A673 (cell line): ENCODE results near the gene TAPBPL. TPM values are rescaled to one million over a fixed set of nuclear protein-coding genes. Genes with fewer than 3 reads are reported as not detected.

ENCODE experiments used
- BruUV-seq: library from RNA; stranded (reverse); fragments of 400-500 nt; replicated peaks from 2 replicates; lab custom pipeline; 2021; lab: Mats Ljungman, UMichigan
- CTCF ChIA-PET: fragments of 300-600 bp; sonication (Branson Sonifier 250); formaldehyde crosslinking; loops from one replicate; lab custom pipeline; 2022; ENCODE audit warnings: antibody characterized with exemption; lab: Charles Lee
- POLR2A ChIA-PET: fragments of 300-600 bp; sonication (Branson Sonifier 250); formaldehyde crosslinking; loops from one replicate; lab custom pipeline; 2022; ENCODE audit warnings: antibody characterized with exemption; ENCODE audit not compliant: low non-redundant PET; lab: Charles Lee
- DNase-seq: peaks from one replicate; pipeline ENCODE4 v3.0.0-alpha.2; 2015; ENCODE audit warnings: low spot score
- H3K27ac ChIP-seq: fragments of 200-600 bp; sonication (generic); 2 replicates; pipeline ENCODE4 v1.5.1; 2016; ENCODE audit warnings: mixed run types, low read depth, mild to moderate bottlenecking, mixed read lengths, antibody characterized with exemption, low read length; ENCODE audit not compliant: poor library complexity, severe bottlenecking
- H3K27me3 ChIP-seq: fragments of 200-600 bp; sonication (generic); replicated peaks from 2 replicates; pipeline ENCODE4 v1.6.1; 2017; ENCODE audit warnings: mixed run types, low read depth, mild to moderate bottlenecking, mixed read lengths, antibody characterized with exemption, low read length; ENCODE audit not compliant: insufficient read depth, poor library complexity
- H3K36me3 ChIP-seq: fragments of 200-600 bp; sonication (generic); 2 replicates; pipeline ENCODE4 v1.6.1; 2016; ENCODE audit warnings: mixed run types, mild to moderate bottlenecking, mixed read lengths, antibody characterized with exemption, low read length; ENCODE audit not compliant: insufficient read depth, poor library complexity, severe bottlenecking
- H3K4me1 ChIP-seq: fragments of 200-600 bp; sonication (generic); 2 replicates; pipeline ENCODE4 v1.6.1; 2017; ENCODE audit warnings: mixed run types, mild to moderate bottlenecking, mixed read lengths, antibody characterized with exemption, low read length; ENCODE audit not compliant: insufficient read depth, poor library complexity, severe bottlenecking
- H3K4me3 ChIP-seq: fragments of 200-600 bp; sonication (generic); 2 replicates; pipeline ENCODE4 v1.5.1; 2016; ENCODE audit warnings: low read depth, mixed run types, mild to moderate bottlenecking, mixed read lengths, low read length; ENCODE audit not compliant: poor library complexity, severe bottlenecking
- H3K9me3 ChIP-seq: fragments of 200-600 bp; sonication (generic); 2 replicates; pipeline ENCODE4 v1.6.1; 2016; ENCODE audit warnings: mixed run types, low read depth, mild to moderate bottlenecking, mixed read lengths, antibody characterized with exemption, low read length; ENCODE audit not compliant: poor library complexity, severe bottlenecking
- EZH2 ChIP-seq: fragments of 200-600 bp; sonication (generic); IDR thresholded peaks from 2 replicates; pipeline ENCODE4 v1.6.1; 2017; ENCODE audit warnings: borderline replicate concordance, low read depth, mild to moderate bottlenecking, mixed read lengths, antibody characterized with exemption, low read length; ENCODE audit not compliant: poor library complexity, severe bottlenecking
- intact Hi-C: fragments of 100-400 bp; cut with micrococcal nuclease; formaldehyde crosslinking; loops from one replicate; pipeline ENCODE4 v1.10.0; 2022; ENCODE audit not compliant: unreplicated experiment
- total RNA-seq: library from RNA; stranded (reverse); gene quantifications from 2 replicates; pipeline ENCODE4 v1.2.3, GENCODE V29; 2021
- TF ChIP-seq, protein P1 (sequence below): fragments of 300-800, 200-600 bp; sonication (generic); conservative IDR thresholded peaks from 2 replicates; pipeline ENCODE4 v1.5.1; 2017; ENCODE audit warnings: low read depth, mild to moderate bottlenecking, antibody characterized with exemption, low read length, moderate library complexity, mixed read lengths

The TAPBPL gene
- total RNA-seq, 1 experiment from 2014 or later = 6.9 TPM

GRCh38 chr12:6469609-6470374 lies 17.9 kb downstream of the TAPBPL start:
- no peaks in the 10 kb centered on the region for H3K9me3 ChIP-seq
- peak overlapping the region; percentile 79 for H3K27ac ChIP-seq
- peaks cover 11% of the 10 kb centered on the region for H3K36me3 ChIP-seq
- H3K27me3 ChIP-seq = no peaks in the 10 kb centered on the region
- peaks cover 14% of the 10 kb centered on the region for H3K4me1 ChIP-seq
- H3K4me3 ChIP-seq = peak overlapping the region; percentile 82
- CTCF ChIA-PET = interaction anchor here (0.8 kb wide), 1 partner anchor 68 kb away, joined by 5 read pairs; no protein-coding TSS in a partner anchor
- intact Hi-C loops = no loop called here
- TF ChIP-seq EZH2 = no peak
- TF ChIP-seq, protein P1, sequence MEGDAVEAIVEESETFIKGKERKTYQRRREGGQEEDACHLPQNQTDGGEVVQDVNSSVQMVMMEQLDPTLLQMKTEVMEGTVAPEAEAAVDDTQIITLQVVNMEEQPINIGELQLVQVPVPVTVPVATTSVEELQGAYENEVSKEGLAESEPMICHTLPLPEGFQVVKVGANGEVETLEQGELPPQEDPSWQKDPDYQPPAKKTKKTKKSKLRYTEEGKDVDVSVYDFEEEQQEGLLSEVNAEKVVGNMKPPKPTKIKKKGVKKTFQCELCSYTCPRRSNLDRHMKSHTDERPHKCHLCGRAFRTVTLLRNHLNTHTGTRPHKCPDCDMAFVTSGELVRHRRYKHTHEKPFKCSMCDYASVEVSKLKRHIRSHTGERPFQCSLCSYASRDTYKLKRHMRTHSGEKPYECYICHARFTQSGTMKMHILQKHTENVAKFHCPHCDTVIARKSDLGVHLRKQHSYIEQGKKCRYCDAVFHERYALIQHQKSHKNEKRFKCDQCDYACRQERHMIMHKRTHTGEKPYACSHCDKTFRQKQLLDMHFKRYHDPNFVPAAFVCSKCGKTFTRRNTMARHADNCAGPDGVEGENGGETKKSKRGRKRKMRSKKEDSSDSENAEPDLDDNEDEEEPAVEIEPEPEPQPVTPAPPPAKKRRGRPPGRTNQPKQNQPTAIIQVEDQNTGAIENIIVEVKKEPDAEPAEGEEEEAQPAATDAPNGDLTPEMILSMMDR = no peak
- TSS peak; percentile 47 for BruUV-seq
- POLR2A ChIA-PET = interaction anchor here (0.5 to 0.9 kb wide), 4 partner anchors 45 to 419 kb away, joined by 3 to 4 read pairs (median 3); no protein-coding TSS in a partner anchor
- no peak for DNase-seq

GRCh38 chr12:6470375-6471163 lies 18.7 kb downstream of the TAPBPL start, which contains the start of gene VAMP1:
TSS of gene VAMP1 (minus strand) at chr12:6470677. CDS start at chr12:6470531, 146 bp downstream.
- ChIA-PET POLR2A (interaction anchor here (0.6 to 0.9 kb wide), 4 partner anchors 18 to 419 kb away, joined by 3 to 9 read pairs (median 3); no protein-coding TSS in a partner anchor), CTCF (interaction anchor here (0.8 to 1.6 kb wide), 2 partner anchors 23 to 67 kb away, joined by 3 to 5 read pairs; partner anchors contain the start of genes MRPL51 and NCAPD2)
- BruUV-seq = no TSS peak
- peak; percentile 99 for DNase-seq
- Histone ChIP-seq H3K27me3 (no peaks in the 10 kb centered on the region), H3K4me1 (peaks cover 14% of the 10 kb centered on the region), H3K4me3 (peak within 1 kb of the TSS; percentile 82), H3K9me3 (no peaks in the 10 kb centered on the region), H3K27ac (peak within 1 kb of the TSS; percentile 79), H3K36me3 (peaks cover 7% of the 10 kb centered on the region)
- TF ChIP-seq, protein P1 = no peak
- no peak for TF ChIP-seq EZH2
- intact Hi-C loops = no loop called here

- H3K4me1 ChIP-seq = peaks cover 14% of the 10 kb centered on the region
- no peak for TF ChIP-seq EZH2
- TF ChIP-seq, protein P1 = no peak
- no peaks in the 10 kb centered on the region for H3K27me3 ChIP-seq
- no peak overlapping the region for H3K27ac ChIP-seq
- intact Hi-C loops = no loop called here
- no peaks in the 10 kb centered on the region for H3K36me3 ChIP-seq
- ChIA-PET CTCF (interaction anchor here (1.6 kb wide), 1 partner anchor 21 kb away, joined by 3 read pairs; the partner anchor contains the start of genes MRPL51 and NCAPD2), POLR2A (no interaction called here)
- no TSS peak for BruUV-seq
- no peaks in the 10 kb centered on the region for H3K9me3 ChIP-seq
- DNase-seq = no peak
- H3K4me3 ChIP-seq = no peak overlapping the region
Measured at GRCh38 chr12:6471989-6472360, 20.1 kb downstream of the TAPBPL start.
